K562 (cell line): ENCODE results near the gene RFX7. TPM values are rescaled to one million over a fixed set of nuclear protein-coding genes. Genes with fewer than 3 reads are reported as not detected.

ENCODE experiments used
- ID3 ChIP-seq, 2 experiments: fragments of 250-450 bp in 1 of 2; fragments of 450-650 bp in 1 of 2; sonication (Bioruptor Pico) in 1 of 2; IDR thresholded peaks; 2 replicates each; pipeline versions ENCODE4 v1.6.1 to v1.8.0; 2016 to 2021; ENCODE audit warnings: mild to moderate bottlenecking in 2 of 2, moderate library complexity in 2 of 2, missing compliant biosample characterization in 1 of 2, missing genetic modification characterization in 1 of 2
- KAT7 ChIP-seq: sonication (generic); formaldehyde crosslinking; IDR thresholded peaks from 2 replicates; pipeline ENCODE4 v1.8.0; 2022; ENCODE audit warnings: missing genetic modification reagents, mild to moderate bottlenecking, borderline replicate concordance
- NFIX ChIP-seq: fragments of 250-450 bp; sonication (Bioruptor Pico); IDR thresholded peaks from 2 replicates; pipeline ENCODE4 v1.4.0; 2020; ENCODE audit warnings: low read depth, mild to moderate bottlenecking, moderate library complexity
- NFXL1 ChIP-seq: fragments of 450-650 bp; formaldehyde crosslinking; IDR thresholded peaks from 2 replicates; pipeline ENCODE4 v1.4.0; 2021; ENCODE audit warnings: mild to moderate bottlenecking
- SREBF1 ChIP-seq: fragments of 150-350 bp; IDR thresholded peaks from 2 replicates; pipeline ENCODE4 v1.6.1; 2014; ENCODE audit warnings: antibody characterized with exemption, low read depth, low read length, borderline replicate concordance
- ZNF165 ChIP-seq: fragments of 250-450 bp; sonication (Bioruptor Pico); IDR thresholded peaks from 2 replicates; pipeline ENCODE4 v1.4.0; 2020; ENCODE audit warnings: borderline replicate concordance
- ZNF609 ChIP-seq: sonication (generic); formaldehyde crosslinking; IDR thresholded peaks from 2 replicates; pipeline ENCODE4 v1.8.1; 2023; ENCODE audit warnings: missing genetic modification reagents, mild to moderate bottlenecking, borderline replicate concordance
- ZNF717 ChIP-seq: fragments of 250-450 bp; sonication (Bioruptor Pico); IDR thresholded peaks from 2 replicates; pipeline ENCODE4 v1.5.0; 2021
- polyA plus RNA-seq, 8 experiments: library from polyadenylated mRNA; depleted of rRNA in 4 of 8; stranded (reverse) in 5 of 8; unstranded in 3 of 8; fragments of >200 nt; fragmentation: Nextera tagmentation in 2 of 8; fragmentation: Illumina TruSeq in 1 of 8; extraction: Ambion mirVana in 2 of 8; extraction: Trizol in 1 of 8; gene quantifications; 2 replicates each; pipeline versions ENCODE4 v1.2.1 to v1.2.3, GENCODE V29; 2011 to 2014; ENCODE audit warnings: inconsistent platforms in 1 of 8, missing spikeins in 1 of 8
- total RNA-seq, 7 experiments: library from RNA; depleted of rRNA in 6 of 7; stranded (reverse); fragments of >200 nt in 6 of 7; fragmentation: Illumina TruSeq in 2 of 7; extraction: Trizol in 2 of 7; gene quantifications; 2 replicates each; pipeline versions ENCODE4 v1.2.1 to v1.2.3, GENCODE V29; 2011 to 2021; ENCODE audit warnings: low replicate concordance in 1 of 7
- TF ChIP-seq, protein P1 (sequence below): fragments of 250-450 bp; sonication (Bioruptor Pico); IDR thresholded peaks from 2 replicates; pipeline ENCODE4 v1.5.0; 2021; ENCODE audit warnings: mild to moderate bottlenecking, moderate library complexity

The RFX7 gene
- total and polyA plus RNA-seq, 9 of the 15 experiments (the other 6 are each of a cell fraction or from before 2014, with no cell fraction given) = 2.4 to 17.9 (median 6.3) TPM

- 0 out of 2 replicates have a peak, but pooled peaks have one; percentile 20 for TF ChIP-seq SREBF1
- TF ChIP-seq ZNF165 (CRISPR knock-in tag) = no peak
- TF ChIP-seq NFIX (CRISPR knock-in tag) = no peak
- TF ChIP-seq ID3 (CRISPR knock-in tag; IDR thresholded peaks at IDR 0.05) = no peak
- TF ChIP-seq ID3 (tag; IDR thresholded peaks at IDR 0.05) = peak; percentile 52
- 0 out of 2 replicates have a peak, but pooled peaks have one; percentile 9 for TF ChIP-seq KAT7 (CRISPR knock-in tag)
- no peak for TF ChIP-seq ZNF609 (CRISPR knock-in tag)
- TF ChIP-seq, protein P1, sequence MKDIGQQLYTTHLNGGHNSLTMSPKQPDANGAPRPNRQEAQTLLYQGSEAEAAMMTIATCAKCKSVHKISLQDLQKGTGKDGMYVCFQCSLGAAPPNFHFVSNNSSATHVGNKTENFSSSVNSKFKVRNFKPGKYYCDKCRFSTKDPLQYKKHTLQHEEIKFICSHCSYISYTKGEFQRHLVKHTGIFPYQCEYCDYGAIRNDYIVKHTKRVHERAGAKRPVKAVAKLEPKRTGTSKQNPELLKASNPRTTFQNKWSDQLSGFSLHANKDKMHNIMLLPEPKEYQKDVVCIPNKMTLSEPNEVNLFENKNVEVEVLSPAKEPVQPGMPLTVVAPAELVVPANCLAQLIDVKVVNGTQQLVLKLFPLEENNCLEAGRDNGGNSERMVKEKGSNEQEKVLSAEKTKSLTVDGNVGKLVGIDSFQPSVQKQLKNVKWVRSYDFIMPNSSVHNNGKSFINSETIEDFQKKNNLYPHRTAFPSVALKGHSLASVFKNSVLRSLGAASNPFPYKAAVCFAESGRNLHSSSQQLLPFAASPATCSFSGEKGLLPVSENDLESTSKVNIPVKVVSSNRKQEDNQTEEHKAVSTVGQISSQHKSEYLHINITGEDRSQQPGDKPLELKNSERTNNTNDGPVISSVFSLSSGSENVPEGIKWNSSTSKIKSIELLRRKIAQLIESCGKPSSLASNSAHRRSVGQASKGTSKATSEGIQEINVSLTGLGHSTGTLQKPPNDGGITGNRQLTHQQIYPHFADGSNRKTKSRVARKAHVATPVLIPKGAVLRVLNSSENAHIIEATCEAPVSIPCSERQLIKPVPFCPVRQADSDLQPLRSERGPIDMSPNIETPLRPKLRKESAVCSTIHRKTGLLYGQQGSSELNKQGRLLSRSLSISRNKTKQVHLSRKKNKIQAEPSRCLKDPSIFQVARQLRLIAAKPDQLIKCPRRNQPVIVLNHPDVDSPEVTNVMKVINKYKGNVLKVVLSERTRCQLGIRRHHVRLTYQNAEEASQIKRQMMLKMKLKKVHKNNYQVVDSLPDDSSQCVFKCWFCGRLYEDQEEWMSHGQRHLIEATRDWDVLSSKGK = no peak
- no peak for TF ChIP-seq ZNF717 (CRISPR knock-in tag)
- TF ChIP-seq NFXL1 (CRISPR knock-in tag) = no peak
These were observed 2.5 kb upstream of the RFX7 start (continued) for GRCh38 chr15:56245871-56246814.
